ENCODE measurements around the gene COPB1. TPM values are rescaled to one million over a fixed set of nuclear protein-coding genes. Genes with fewer than 3 reads are reported as not detected.

COPB1 gene
- total and polyA plus RNA-seq, 2 of the 13 experiments (the other 11 are each of a cell fraction or from before 2014, with no cell fraction given) = 114 to 195 TPM

DNA sequence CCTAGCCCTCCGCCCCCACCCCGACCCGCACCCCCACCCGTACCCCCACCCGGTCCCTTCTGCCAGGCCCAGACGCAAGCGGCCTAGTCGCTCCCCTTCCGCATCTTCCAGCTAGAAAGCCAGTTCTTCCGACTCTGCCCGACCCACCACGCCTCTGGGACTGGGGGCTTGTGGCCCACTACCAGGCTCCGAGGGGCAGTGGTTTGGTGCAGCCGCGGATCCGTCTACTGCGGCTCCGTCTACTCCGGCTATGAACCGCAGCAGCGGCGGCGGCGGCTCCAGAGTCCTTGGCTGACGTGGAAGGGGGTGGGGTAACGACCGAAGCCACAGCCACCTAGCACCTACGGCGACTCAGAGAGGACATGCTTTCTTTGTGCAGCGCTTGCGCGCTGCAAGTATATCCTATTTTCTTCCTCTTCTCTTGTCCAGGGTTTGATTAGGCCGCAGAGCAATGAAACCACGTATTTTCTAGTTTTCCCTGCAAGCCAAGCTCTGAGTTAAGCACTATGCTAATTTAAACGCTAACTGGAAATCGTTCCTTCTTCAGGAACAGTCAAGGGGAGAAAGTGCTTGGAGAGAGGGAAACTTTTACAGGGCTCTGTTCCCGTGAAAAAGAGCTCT is at the start of gene COPB1 (continued):
- TF ChIP-seq, protein P1, sequence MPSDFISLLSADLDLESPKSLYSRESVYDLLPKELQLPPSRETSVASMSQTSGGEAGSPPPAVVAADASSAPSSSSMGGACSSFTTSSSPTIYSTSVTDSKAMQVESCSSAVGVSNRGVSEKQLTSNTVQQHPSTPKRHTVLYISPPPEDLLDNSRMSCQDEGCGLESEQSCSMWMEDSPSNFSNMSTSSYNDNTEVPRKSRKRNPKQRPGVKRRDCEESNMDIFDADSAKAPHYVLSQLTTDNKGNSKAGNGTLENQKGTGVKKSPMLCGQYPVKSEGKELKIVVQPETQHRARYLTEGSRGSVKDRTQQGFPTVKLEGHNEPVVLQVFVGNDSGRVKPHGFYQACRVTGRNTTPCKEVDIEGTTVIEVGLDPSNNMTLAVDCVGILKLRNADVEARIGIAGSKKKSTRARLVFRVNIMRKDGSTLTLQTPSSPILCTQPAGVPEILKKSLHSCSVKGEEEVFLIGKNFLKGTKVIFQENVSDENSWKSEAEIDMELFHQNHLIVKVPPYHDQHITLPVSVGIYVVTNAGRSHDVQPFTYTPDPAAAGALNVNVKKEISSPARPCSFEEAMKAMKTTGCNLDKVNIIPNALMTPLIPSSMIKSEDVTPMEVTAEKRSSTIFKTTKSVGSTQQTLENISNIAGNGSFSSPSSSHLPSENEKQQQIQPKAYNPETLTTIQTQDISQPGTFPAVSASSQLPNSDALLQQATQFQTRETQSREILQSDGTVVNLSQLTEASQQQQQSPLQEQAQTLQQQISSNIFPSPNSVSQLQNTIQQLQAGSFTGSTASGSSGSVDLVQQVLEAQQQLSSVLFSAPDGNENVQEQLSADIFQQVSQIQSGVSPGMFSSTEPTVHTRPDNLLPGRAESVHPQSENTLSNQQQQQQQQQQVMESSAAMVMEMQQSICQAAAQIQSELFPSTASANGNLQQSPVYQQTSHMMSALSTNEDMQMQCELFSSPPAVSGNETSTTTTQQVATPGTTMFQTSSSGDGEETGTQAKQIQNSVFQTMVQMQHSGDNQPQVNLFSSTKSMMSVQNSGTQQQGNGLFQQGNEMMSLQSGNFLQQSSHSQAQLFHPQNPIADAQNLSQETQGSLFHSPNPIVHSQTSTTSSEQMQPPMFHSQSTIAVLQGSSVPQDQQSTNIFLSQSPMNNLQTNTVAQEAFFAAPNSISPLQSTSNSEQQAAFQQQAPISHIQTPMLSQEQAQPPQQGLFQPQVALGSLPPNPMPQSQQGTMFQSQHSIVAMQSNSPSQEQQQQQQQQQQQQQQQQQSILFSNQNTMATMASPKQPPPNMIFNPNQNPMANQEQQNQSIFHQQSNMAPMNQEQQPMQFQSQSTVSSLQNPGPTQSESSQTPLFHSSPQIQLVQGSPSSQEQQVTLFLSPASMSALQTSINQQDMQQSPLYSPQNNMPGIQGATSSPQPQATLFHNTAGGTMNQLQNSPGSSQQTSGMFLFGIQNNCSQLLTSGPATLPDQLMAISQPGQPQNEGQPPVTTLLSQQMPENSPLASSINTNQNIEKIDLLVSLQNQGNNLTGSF (CRISPR knock-in tag; IDR thresholded peaks at IDR 0.05) = no peak
- TF ChIP-seq HNF4A (CRISPR knock-in tag; IDR thresholded peaks at IDR 0.05) = peak; percentile 45; the same call in 1 of the 2 replicates
- TF ChIP-seq FOSL1 (CRISPR knock-in tag; IDR thresholded peaks at IDR 0.05; ENCODE audit: borderline replicate concordance) = no peak
- TF ChIP-seq CHD2 (IDR thresholded peaks at IDR 0.05; ENCODE audit: low read depth, low read length) = no peak
- no peak for TF ChIP-seq LCORL (IDR thresholded peaks at IDR 0.05)
- TF ChIP-seq LCORL (CRISPR knock-in tag; IDR thresholded peaks at IDR 0.05) = peak; percentile 46; the same call in 1 of the 2 replicates
- TF ChIP-seq, protein P2, sequence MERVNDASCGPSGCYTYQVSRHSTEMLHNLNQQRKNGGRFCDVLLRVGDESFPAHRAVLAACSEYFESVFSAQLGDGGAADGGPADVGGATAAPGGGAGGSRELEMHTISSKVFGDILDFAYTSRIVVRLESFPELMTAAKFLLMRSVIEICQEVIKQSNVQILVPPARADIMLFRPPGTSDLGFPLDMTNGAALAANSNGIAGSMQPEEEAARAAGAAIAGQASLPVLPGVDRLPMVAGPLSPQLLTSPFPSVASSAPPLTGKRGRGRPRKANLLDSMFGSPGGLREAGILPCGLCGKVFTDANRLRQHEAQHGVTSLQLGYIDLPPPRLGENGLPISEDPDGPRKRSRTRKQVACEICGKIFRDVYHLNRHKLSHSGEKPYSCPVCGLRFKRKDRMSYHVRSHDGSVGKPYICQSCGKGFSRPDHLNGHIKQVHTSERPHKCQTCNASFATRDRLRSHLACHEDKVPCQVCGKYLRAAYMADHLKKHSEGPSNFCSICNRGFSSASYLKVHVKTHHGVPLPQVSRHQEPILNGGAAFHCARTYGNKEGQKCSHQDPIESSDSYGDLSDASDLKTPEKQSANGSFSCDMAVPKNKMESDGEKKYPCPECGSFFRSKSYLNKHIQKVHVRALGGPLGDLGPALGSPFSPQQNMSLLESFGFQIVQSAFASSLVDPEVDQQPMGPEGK (CRISPR knock-in tag; IDR thresholded peaks at IDR 0.05) = peak; percentile 53
- no peak for TF ChIP-seq ZBTB1 (CRISPR knock-in tag; IDR thresholded peaks at IDR 0.05; ENCODE audit: borderline replicate concordance)
- TF ChIP-seq RAD21 (CRISPR knock-in tag; IDR thresholded peaks at IDR 0.05) = 0 out of 2 replicates have a peak, but pooled peaks have one; percentile 20
- TF ChIP-seq ZNF589 (CRISPR knock-in tag; conservative IDR thresholded peaks at IDR 0.05) = peak; percentile 84; the same call in 1 of the 2 replicates
- no peak for TF ChIP-seq JARID2 (CRISPR knock-in tag; IDR thresholded peaks at IDR 0.05; ENCODE audit: insufficient replicate concordance)
- TF ChIP-seq, protein P3, sequence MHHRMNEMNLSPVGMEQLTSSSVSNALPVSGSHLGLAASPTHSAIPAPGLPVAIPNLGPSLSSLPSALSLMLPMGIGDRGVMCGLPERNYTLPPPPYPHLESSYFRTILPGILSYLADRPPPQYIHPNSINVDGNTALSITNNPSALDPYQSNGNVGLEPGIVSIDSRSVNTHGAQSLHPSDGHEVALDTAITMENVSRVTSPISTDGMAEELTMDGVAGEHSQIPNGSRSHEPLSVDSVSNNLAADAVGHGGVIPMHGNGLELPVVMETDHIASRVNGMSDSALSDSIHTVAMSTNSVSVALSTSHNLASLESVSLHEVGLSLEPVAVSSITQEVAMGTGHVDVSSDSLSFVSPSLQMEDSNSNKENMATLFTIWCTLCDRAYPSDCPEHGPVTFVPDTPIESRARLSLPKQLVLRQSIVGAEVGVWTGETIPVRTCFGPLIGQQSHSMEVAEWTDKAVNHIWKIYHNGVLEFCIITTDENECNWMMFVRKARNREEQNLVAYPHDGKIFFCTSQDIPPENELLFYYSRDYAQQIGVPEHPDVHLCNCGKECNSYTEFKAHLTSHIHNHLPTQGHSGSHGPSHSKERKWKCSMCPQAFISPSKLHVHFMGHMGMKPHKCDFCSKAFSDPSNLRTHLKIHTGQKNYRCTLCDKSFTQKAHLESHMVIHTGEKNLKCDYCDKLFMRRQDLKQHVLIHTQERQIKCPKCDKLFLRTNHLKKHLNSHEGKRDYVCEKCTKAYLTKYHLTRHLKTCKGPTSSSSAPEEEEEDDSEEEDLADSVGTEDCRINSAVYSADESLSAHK (CRISPR knock-in tag; IDR thresholded peaks at IDR 0.05; ENCODE audit: borderline replicate concordance) = no peak
- 0 out of 2 replicates have a peak, but pooled peaks have one; percentile 14 for TF ChIP-seq ZNF136 (CRISPR knock-in tag; IDR thresholded peaks at IDR 0.05; ENCODE audit: low read depth)
- TF ChIP-seq DNMT3B (CRISPR knock-in tag; conservative IDR thresholded peaks at IDR 0.05) = no peak
- TF ChIP-seq ZNF709 (CRISPR knock-in tag; IDR thresholded peaks at IDR 0.05) = no peak
- TF ChIP-seq, protein P4, sequence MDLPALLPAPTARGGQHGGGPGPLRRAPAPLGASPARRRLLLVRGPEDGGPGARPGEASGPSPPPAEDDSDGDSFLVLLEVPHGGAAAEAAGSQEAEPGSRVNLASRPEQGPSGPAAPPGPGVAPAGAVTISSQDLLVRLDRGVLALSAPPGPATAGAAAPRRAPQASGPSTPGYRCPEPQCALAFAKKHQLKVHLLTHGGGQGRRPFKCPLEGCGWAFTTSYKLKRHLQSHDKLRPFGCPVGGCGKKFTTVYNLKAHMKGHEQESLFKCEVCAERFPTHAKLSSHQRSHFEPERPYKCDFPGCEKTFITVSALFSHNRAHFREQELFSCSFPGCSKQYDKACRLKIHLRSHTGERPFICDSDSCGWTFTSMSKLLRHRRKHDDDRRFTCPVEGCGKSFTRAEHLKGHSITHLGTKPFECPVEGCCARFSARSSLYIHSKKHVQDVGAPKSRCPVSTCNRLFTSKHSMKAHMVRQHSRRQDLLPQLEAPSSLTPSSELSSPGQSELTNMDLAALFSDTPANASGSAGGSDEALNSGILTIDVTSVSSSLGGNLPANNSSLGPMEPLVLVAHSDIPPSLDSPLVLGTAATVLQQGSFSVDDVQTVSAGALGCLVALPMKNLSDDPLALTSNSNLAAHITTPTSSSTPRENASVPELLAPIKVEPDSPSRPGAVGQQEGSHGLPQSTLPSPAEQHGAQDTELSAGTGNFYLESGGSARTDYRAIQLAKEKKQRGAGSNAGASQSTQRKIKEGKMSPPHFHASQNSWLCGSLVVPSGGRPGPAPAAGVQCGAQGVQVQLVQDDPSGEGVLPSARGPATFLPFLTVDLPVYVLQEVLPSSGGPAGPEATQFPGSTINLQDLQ (CRISPR knock-in tag; IDR thresholded peaks at IDR 0.05) = 0 out of 2 replicates have a peak, but pooled peaks have one; percentile 18
